Measurements from ENCODE around the gene MRPL58. TPM values are rescaled to one million over a fixed set of nuclear protein-coding genes. Genes with fewer than 3 reads are reported as not detected.
A peak's percentile ranks its signal among the peaks of the same experiment; 100 is the strongest.

MRPL58 gene
- polyA plus RNA-seq, 3 donors, result 18.9 to 52.6 (median 44.4) TPM

- H3K9ac ChIP-seq (ENCODE audit: insufficient read depth, low read length, poor library complexity, severe bottlenecking), result no peak overlapping the region
- H3K4me3 ChIP-seq (replicated peaks in 1 of 3; ENCODE audit: low read depth in 2 of 3, low read length in 3 of 3), result no peak overlapping the region
- H3K4me3 Mint-ChIP-seq, result no peak overlapping the region
- H3K27ac ChIP-seq (ENCODE audit: low read depth in 1 of 2, low read length in 2 of 2), result no peak overlapping the region
- H3K36me3 ChIP-seq (replicated peaks in 1 of 2; ENCODE audit: control insufficient read depth in 1 of 2, insufficient read depth in 2 of 2, low read length in 2 of 2), result no peaks in the 10 kb centered on the region
- H3K9me3 Mint-ChIP-seq, result no peaks in the 10 kb centered on the region
- no peak overlapping the region for H2AFZ ChIP-seq (ENCODE audit: insufficient read depth, low read depth, low read length, poor library complexity, severe bottlenecking)
- H3K27me3 ChIP-seq (ENCODE audit: control insufficient read depth in 2 of 2, insufficient read depth in 2 of 2, low read length in 2 of 2), result peaks cover 0 to 4% of the 10 kb centered on the region in 2 donors
- no peaks in the 10 kb centered on the region for H3K9me3 ChIP-seq (replicated peaks in 1 of 2; ENCODE audit: control insufficient read depth in 1 of 2, insufficient read depth in 1 of 2, low read length in 2 of 2)
- H3K4me1 Mint-ChIP-seq, result peaks cover 7% of the 10 kb centered on the region
- no peak overlapping the region for H3K4me2 ChIP-seq (replicated peaks; ENCODE audit: extremely low read depth, low read length, poor library complexity, severe bottlenecking)
- peaks cover 0 to 6% of the 10 kb centered on the region in 2 donors for H3K4me1 ChIP-seq (ENCODE audit: control insufficient read depth in 1 of 2, insufficient read depth in 2 of 2, low read length in 2 of 2)
- no peak for DNase-seq
- H3K27me3 Mint-ChIP-seq (ENCODE audit: low read depth in 3 of 3), result peaks cover 10 to 34% (median 10%) of the 10 kb centered on the region in 3 donors
- H4K20me1 ChIP-seq (ENCODE audit: insufficient read depth, low read length), result no peaks in the 10 kb centered on the region
- WGBS (ENCODE audit: insufficient coverage), result 93% methylated on average over 10 of the region's 12 CpGs
- H3K79me2 ChIP-seq (ENCODE audit: insufficient read depth, low read length), result no peaks in the 10 kb centered on the region
- no peak for TF ChIP-seq CTCF (IDR thresholded peaks at IDR 0.05)
- intact Hi-C loops (cut with micrococcal nuclease), result loop anchor here (5.0 to 10.0 kb wide), 4 partner anchors 38 to 228 kb away; no protein-coding TSS in a partner anchor
- H3K36me3 Mint-ChIP-seq, result no peaks in the 10 kb centered on the region
- H3K27ac Mint-ChIP-seq, result no peak overlapping the region
Measured at GRCh38 chr17:74964246-74964761, 48.2 kb upstream of the MRPL58 start.

- no peaks in the 10 kb centered on the region for H3K9me3 Mint-ChIP-seq
- TF ChIP-seq CTCF (IDR thresholded peaks at IDR 0.05), result no peak
- intact Hi-C loops (cut with micrococcal nuclease), result loop anchor here (5.0 to 10.0 kb wide), 4 partner anchors 37 to 227 kb away; no protein-coding TSS in a partner anchor
- H3K4me1 Mint-ChIP-seq, result peaks cover 7% of the 10 kb centered on the region
- no peaks in the 10 kb centered on the region for H3K36me3 Mint-ChIP-seq
- H3K9me3 ChIP-seq (replicated peaks in 1 of 2; ENCODE audit: control insufficient read depth in 1 of 2, insufficient read depth in 1 of 2, low read length in 2 of 2), result no peaks in the 10 kb centered on the region
- H2AFZ ChIP-seq (ENCODE audit: insufficient read depth, low read depth, low read length, poor library complexity, severe bottlenecking), result no peak overlapping the region
- H3K27me3 Mint-ChIP-seq (ENCODE audit: low read depth in 3 of 3), result peaks cover 7 to 32% (median 9%) of the 10 kb centered on the region in 3 donors
- H3K27ac Mint-ChIP-seq, result peak overlapping the region in 1 of 7 donors; percentile 55
- H3K9ac ChIP-seq (ENCODE audit: insufficient read depth, low read length, poor library complexity, severe bottlenecking), result no peak overlapping the region
- no peak overlapping the region for H3K4me3 Mint-ChIP-seq
- WGBS (ENCODE audit: insufficient coverage), result 85% methylated on average over 13 of the region's 14 CpGs
- no peak overlapping the region for H3K4me2 ChIP-seq (replicated peaks; ENCODE audit: extremely low read depth, low read length, poor library complexity, severe bottlenecking)
- no peaks in the 10 kb centered on the region for H4K20me1 ChIP-seq (ENCODE audit: insufficient read depth, low read length)
- H3K36me3 ChIP-seq (replicated peaks in 1 of 2; ENCODE audit: control insufficient read depth in 1 of 2, insufficient read depth in 2 of 2, low read length in 2 of 2), result no peaks in the 10 kb centered on the region
- no peak overlapping the region for H3K4me3 ChIP-seq (replicated peaks in 1 of 3; ENCODE audit: low read depth in 2 of 3, low read length in 3 of 3)
- H3K79me2 ChIP-seq (ENCODE audit: insufficient read depth, low read length), result no peaks in the 10 kb centered on the region
- H3K4me1 ChIP-seq (ENCODE audit: control insufficient read depth in 1 of 2, insufficient read depth in 2 of 2, low read length in 2 of 2), result peaks cover 0 to 6% of the 10 kb centered on the region in 2 donors
- H3K27me3 ChIP-seq (ENCODE audit: control insufficient read depth in 2 of 2, insufficient read depth in 2 of 2, low read length in 2 of 2), result peaks cover 0 to 3% of the 10 kb centered on the region in 2 donors
- no peak overlapping the region for H3K27ac ChIP-seq (ENCODE audit: low read depth in 1 of 2, low read length in 2 of 2)
- no peak for DNase-seq
Measured at GRCh38 chr17:74964988-74965622, 47.4 kb upstream of the MRPL58 start.
